WTC11 (cell line): Measurements from ENCODE around the gene REX1BD. TPM values are rescaled to one million over a fixed set of nuclear protein-coding genes. Genes with fewer than 3 reads are reported as not detected.

Experiments used
- ATAC-seq: fragments of 200-7000 bp; cut with Tn5 transposase; 2 replicates; pipeline ENCODE4 v1.10.0; 2021; ENCODE audit warnings: mild to moderate bottlenecking, moderate library complexity
- CTCF ChIA-PET: fragments of 300-600 bp; sonication (Branson Sonifier 250); formaldehyde crosslinking; loops from one replicate; lab custom pipeline; 2021; ENCODE audit warnings: antibody characterized with exemption; lab: Charles Lee
- POLR2A ChIA-PET: fragments of 350-600 bp; sonication (Branson Sonifier 250); formaldehyde crosslinking; loops from one replicate; lab custom pipeline; 2021; ENCODE audit warnings: antibody characterized with exemption; lab: Charles Lee
- DNase-seq: peaks from one replicate; pipeline ENCODE4 v3.0.0; 2021; ENCODE audit warnings: low spot score
- H3K27ac Mint-ChIP-seq: 2 replicates; pipeline ENCODE4 v1.8.0; 2021; ENCODE audit warnings: mixed read lengths
- H3K27me3 Mint-ChIP-seq: 2 replicates; pipeline ENCODE4 v1.8.0; 2021; ENCODE audit warnings: low read depth, mild to moderate bottlenecking, moderate library complexity, mixed read lengths
- H3K36me3 Mint-ChIP-seq: 2 replicates; pipeline ENCODE4 v1.8.0; 2021; ENCODE audit warnings: mixed read lengths
- H3K4me1 Mint-ChIP-seq: 2 replicates; pipeline ENCODE4 v1.8.0; 2022; ENCODE audit warnings: mixed read lengths
- H3K4me3 Mint-ChIP-seq: 2 replicates; pipeline ENCODE4 v1.8.0; 2021; ENCODE audit warnings: mild to moderate bottlenecking, moderate library complexity, mixed read lengths
- H3K9me3 Mint-ChIP-seq: 2 replicates; pipeline ENCODE4 v1.8.0; 2021; ENCODE audit warnings: mixed read lengths
- ARID4B ChIP-seq: sonication (generic); formaldehyde crosslinking; IDR thresholded peaks from 2 replicates; pipeline ENCODE4 v1.8.0; 2023; ENCODE audit warnings: missing genetic modification reagents, mild to moderate bottlenecking, borderline replicate concordance
- ESRRA ChIP-seq: sonication (generic); formaldehyde crosslinking; IDR thresholded peaks from 2 replicates; pipeline ENCODE4 v1.8.1; 2022; ENCODE audit warnings: mild to moderate bottlenecking, missing genetic modification reagents, borderline replicate concordance
- GABPB1 ChIP-seq: sonication (generic); formaldehyde crosslinking; IDR thresholded peaks from 2 replicates; pipeline ENCODE4 v1.8.1; 2023; ENCODE audit warnings: mild to moderate bottlenecking, missing genetic modification reagents
- IRF1 ChIP-seq: sonication (generic); formaldehyde crosslinking; IDR thresholded peaks from 2 replicates; pipeline ENCODE4 v1.8.0; 2023; ENCODE audit warnings: missing genetic modification reagents
- IRF2 ChIP-seq: sonication (generic); formaldehyde crosslinking; IDR thresholded peaks from 2 replicates; pipeline ENCODE4 v1.8.0; 2022; ENCODE audit warnings: low read depth, missing genetic modification reagents, borderline replicate concordance
- JAZF1 ChIP-seq: fragments of 250-450 bp; sonication (Bioruptor Pico); IDR thresholded peaks from 2 replicates; pipeline ENCODE4 v1.9.0; 2021; ENCODE audit warnings: moderate library complexity, mild to moderate bottlenecking, inconsistent platforms
- MXD4 ChIP-seq: fragments of 250-450 bp; sonication (Bioruptor Pico); IDR thresholded peaks from 2 replicates; pipeline ENCODE4 v1.8.0; 2021; ENCODE audit warnings: mild to moderate bottlenecking, moderate library complexity, borderline replicate concordance
- NFATC4 ChIP-seq: fragments of 250-450 bp; sonication (Bioruptor Pico); IDR thresholded peaks from 2 replicates; pipeline ENCODE4 v1.9.0; 2021; ENCODE audit warnings: mild to moderate bottlenecking
- NFE2L1 ChIP-seq: sonication (generic); formaldehyde crosslinking; IDR thresholded peaks from 2 replicates; pipeline ENCODE4 v1.8.1; 2023; ENCODE audit warnings: missing genetic modification reagents
- NFYB ChIP-seq: sonication (generic); formaldehyde crosslinking; conservative IDR thresholded peaks from 2 replicates; pipeline ENCODE4 v1.8.0; 2022; ENCODE audit warnings: low read depth, missing genetic modification reagents
- PRRX2 ChIP-seq: fragments of 250-450 bp; sonication (Bioruptor Pico); IDR thresholded peaks from 2 replicates; pipeline ENCODE4 v1.8.0; 2021; ENCODE audit warnings: mild to moderate bottlenecking
- RELA ChIP-seq: sonication (generic); formaldehyde crosslinking; IDR thresholded peaks from 2 replicates; pipeline ENCODE4 v1.8.1; 2022; ENCODE audit warnings: missing genetic modification reagents, mild to moderate bottlenecking, borderline replicate concordance
- TEAD4 ChIP-seq: sonication (generic); formaldehyde crosslinking; IDR thresholded peaks from 2 replicates; pipeline ENCODE4 v1.8.0; 2022; ENCODE audit warnings: mild to moderate bottlenecking, missing genetic modification reagents
- TP53 ChIP-seq: sonication (generic); formaldehyde crosslinking; IDR thresholded peaks from 2 replicates; pipeline ENCODE4 v1.8.1; 2023; ENCODE audit warnings: mild to moderate bottlenecking, missing genetic modification reagents
- USF1 ChIP-seq: sonication (generic); formaldehyde crosslinking; IDR thresholded peaks from 2 replicates; pipeline ENCODE4 v1.8.0; 2022; ENCODE audit warnings: mild to moderate bottlenecking, missing genetic modification reagents
- ZBTB43 ChIP-seq: sonication (generic); formaldehyde crosslinking; IDR thresholded peaks from 2 replicates; pipeline ENCODE4 v1.8.1; 2023; ENCODE audit warnings: mild to moderate bottlenecking, missing genetic modification reagents
- ZMAT4 ChIP-seq: fragments of 250-450 bp; sonication (Bioruptor Pico); IDR thresholded peaks from 2 replicates; pipeline ENCODE4 v1.9.0; 2021; ENCODE audit warnings: mild to moderate bottlenecking
- ZNF138 ChIP-seq: sonication (generic); formaldehyde crosslinking; conservative IDR thresholded peaks from 2 replicates; pipeline ENCODE4 v1.8.1; 2022; ENCODE audit warnings: mild to moderate bottlenecking, moderate library complexity, missing genetic modification reagents
- ZNF219 ChIP-seq: sonication (generic); formaldehyde crosslinking; IDR thresholded peaks from 2 replicates; pipeline ENCODE4 v1.8.0; 2023; ENCODE audit warnings: missing genetic modification reagents, mild to moderate bottlenecking, borderline replicate concordance
- ZNF263 ChIP-seq: sonication (generic); formaldehyde crosslinking; IDR thresholded peaks from 2 replicates; pipeline ENCODE4 v1.8.1; 2022; ENCODE audit warnings: low read depth, mild to moderate bottlenecking, moderate library complexity, missing genetic modification reagents
- ZNF532 ChIP-seq: fragments of 250-450 bp; sonication (Bioruptor Pico); IDR thresholded peaks from 2 replicates; pipeline ENCODE4 v1.9.0; 2021; ENCODE audit warnings: mild to moderate bottlenecking, borderline replicate concordance
- ZNF671 ChIP-seq: fragments of 250-450 bp; sonication (Bioruptor Pico); IDR thresholded peaks from 2 replicates; pipeline ENCODE4 v1.8.0; 2021; ENCODE audit warnings: mild to moderate bottlenecking
- total RNA-seq: library from RNA; stranded (reverse); gene quantifications from 3 replicates; pipeline ENCODE4 v1.2.3, GENCODE V29; 2021

The REX1BD gene
- total RNA-seq, 1 experiment from 2014 or later, result 90.2 TPM

- 0 out of 2 replicates have a peak, but pooled peaks cover 3% of the 10 kb centered on the region for H3K36me3 Mint-ChIP-seq
- H3K27ac Mint-ChIP-seq, result peak overlapping the region; percentile 98
- POLR2A ChIA-PET, result interaction anchor here (0.6 to 2.5 kb wide), 16 partner anchors 8 to 350 kb away, joined by 3 to 18 read pairs (median 3); partner anchors contain the start of genes KXD1 and UBA52
- TF ChIP-seq RELA (CRISPR knock-in tag), result peak; percentile 81; the same call in 1 of the 2 replicates
- no peak for TF ChIP-seq TEAD4 (CRISPR knock-in tag)
- TF ChIP-seq ZNF219, result 0 out of 2 replicates have a peak, but pooled peaks have one; percentile 56
- TF ChIP-seq ARID4B (CRISPR knock-in tag), result peak; percentile 83
- TF ChIP-seq USF1, result peak; percentile 64
- no peak for TF ChIP-seq MXD4 (CRISPR knock-in tag)
- TF ChIP-seq ZBTB43 (CRISPR knock-in tag), result peak; percentile 73; the same call in 1 of the 2 replicates
- peak; percentile 9; the same call in 1 of the 2 replicates for TF ChIP-seq ZNF671 (CRISPR knock-in tag)
- TF ChIP-seq NFE2L1 (CRISPR knock-in tag), result 0 out of 2 replicates have a peak, but pooled peaks have one; percentile 73
- TF ChIP-seq NFATC4 (CRISPR knock-in tag), result peak; percentile 73; the same call in 1 of the 2 replicates
- TF ChIP-seq NFYB, result no peak; the same call in none of the 2 replicates
- peak; percentile 69; the same call in 1 of the 2 replicates for TF ChIP-seq ESRRA (CRISPR knock-in tag)
- 0 out of 2 replicates have a peak, but pooled peaks have one; percentile 75 for TF ChIP-seq IRF2
- no peak for TF ChIP-seq TP53 (CRISPR knock-in tag)
- peak; percentile 62; the same call in 1 of the 2 replicates for TF ChIP-seq IRF1 (CRISPR knock-in tag)
- peak; percentile 14; the same call in 1 of the 2 replicates for TF ChIP-seq PRRX2
- TF ChIP-seq ZNF138, result 0 out of 2 replicates have a peak, but pooled peaks have one; percentile 58
- TF ChIP-seq ZNF263, result no peak
- TF ChIP-seq GABPB1 (CRISPR knock-in tag), result peak; percentile 74; the same call in 1 of the 2 replicates
- no peak for TF ChIP-seq ZNF532
- no peak for TF ChIP-seq JAZF1 (CRISPR knock-in tag)
- TF ChIP-seq ZMAT4 (CRISPR knock-in tag), result peak; percentile 10; the same call in 1 of the 2 replicates
Observed at GRCh38 chr19:18589380-18590272, 1.0 kb downstream of the REX1BD start.

More at GRCh38 chr19:18589380-18590272, 1.0 kb downstream of the REX1BD start:
- peak overlapping the region; percentile 86 for H3K4me3 Mint-ChIP-seq
- 0 out of 2 replicates have a peak, but pooled peaks cover 3% of the 10 kb centered on the region for H3K9me3 Mint-ChIP-seq
- DNase-seq, result peak; percentile 82
- peaks cover 33% of the 10 kb centered on the region for H3K4me1 Mint-ChIP-seq
- H3K27me3 Mint-ChIP-seq, result peaks cover 5% of the 10 kb centered on the region
- CTCF ChIA-PET, result interaction anchor here (0.7 to 4.5 kb wide), 54 partner anchors 9 to 397 kb away, joined by 3 to 39 read pairs (median 4); partner anchors contain the start of genes COPE, CRLF1, DDX49 and ELL
- peak; percentile 20 for ATAC-seq
